ENCODE results near the gene OR52E5.

The OR52E5 gene

GRCh38 chr11:5930614-5931013, 37.6 kb downstream of the OR52E5 start:
- no peak for DNase-seq (ENCODE audit: low read depth in 2 of 2)
- no peak overlapping the region for H3K4me3 ChIP-seq (replicated peaks in 1 of 2; ENCODE audit: low read depth in 2 of 2, low read length in 2 of 2)
- TF ChIP-seq CTCF (IDR thresholded peaks at IDR 0.05; ENCODE audit: low read depth, low read length) = no peak

- no peak overlapping the region for H3K4me3 ChIP-seq (replicated peaks in 1 of 2; ENCODE audit: low read depth in 2 of 2, low read length in 2 of 2)
- no peak for TF ChIP-seq CTCF (IDR thresholded peaks at IDR 0.05; ENCODE audit: low read depth, low read length)
- DNase-seq (ENCODE audit: low read depth in 2 of 2) = no peak
Measured at GRCh38 chr11:5931061-5931460, 38.1 kb downstream of the OR52E5 start.

GRCh38 chr11:5932671-5933070, 39.7 kb downstream of the OR52E5 start:
- no peak for DNase-seq (ENCODE audit: low read depth in 2 of 2)
- no peak for TF ChIP-seq CTCF (IDR thresholded peaks at IDR 0.05; ENCODE audit: low read depth, low read length)
- no peak overlapping the region for H3K4me3 ChIP-seq (replicated peaks in 1 of 2; ENCODE audit: low read depth in 2 of 2, low read length in 2 of 2)

- DNase-seq (ENCODE audit: low read depth in 2 of 2) = no peak
- H3K4me3 ChIP-seq (replicated peaks in 1 of 2; ENCODE audit: low read depth in 2 of 2, low read length in 2 of 2) = no peak overlapping the region
- TF ChIP-seq CTCF (IDR thresholded peaks at IDR 0.05; ENCODE audit: low read depth, low read length) = no peak
Measured at GRCh38 chr11:5933116-5933515, 40.1 kb downstream of the OR52E5 start.

GRCh38 chr11:5937868-5938602, 45.0 kb downstream of the OR52E5 start:
- H3K4me3 ChIP-seq (replicated peaks in 1 of 2; ENCODE audit: low read depth in 2 of 2, low read length in 2 of 2) = no peak overlapping the region
- TF ChIP-seq CTCF (IDR thresholded peaks at IDR 0.05; ENCODE audit: low read depth, low read length) = no peak
- DNase-seq (ENCODE audit: low read depth in 2 of 2) = no peak

- no peak for TF ChIP-seq CTCF (IDR thresholded peaks at IDR 0.05; ENCODE audit: low read depth, low read length)
- H3K4me3 ChIP-seq (replicated peaks in 1 of 2; ENCODE audit: low read depth in 2 of 2, low read length in 2 of 2) = no peak overlapping the region
- no peak for DNase-seq (ENCODE audit: low read depth in 2 of 2)
Measured at GRCh38 chr11:5938603-5938965, 45.6 kb downstream of the OR52E5 start.

- TF ChIP-seq CTCF (IDR thresholded peaks at IDR 0.05; ENCODE audit: low read depth, low read length) = no peak
- no peak overlapping the region for H3K4me3 ChIP-seq (replicated peaks in 1 of 2; ENCODE audit: low read depth in 2 of 2, low read length in 2 of 2)
- DNase-seq (ENCODE audit: low read depth in 2 of 2) = no peak
Measured at GRCh38 chr11:5940748-5941147, 47.7 kb downstream of the OR52E5 start.
